Activated CD8-positive, alpha-beta T cell treated with anti-CD3 and anti-CD28 coated beads for 36 hours (primary cell): ENCODE results near the gene QPCT. TPM values are rescaled to one million over a fixed set of nuclear protein-coding genes. Genes with fewer than 3 reads are reported as not detected.

ENCODE experiments used
- ATAC-seq: fragments of 200-7000 bp; cut with Tn5 transposase; one replicate; pipeline ENCODE4 v1.10.0; 2021; ENCODE audit warnings: mild to moderate bottlenecking, moderate library complexity
- CTCF ChIA-PET: fragments of 350-600 bp; sonication (Branson Sonifier 250); formaldehyde crosslinking; loops from one replicate; lab custom pipeline; 2021; ENCODE audit warnings: antibody characterized with exemption; lab: Charles Lee
- POLR2A ChIA-PET: fragments of 350-600 bp; sonication (Branson Sonifier 250); formaldehyde crosslinking; loops from one replicate; lab custom pipeline; 2021; ENCODE audit warnings: antibody characterized with exemption; lab: Charles Lee
- DNase-seq: peaks from one replicate; pipeline ENCODE4 v3.0.0-alpha.2; 2020
- H3K27ac Mint-ChIP-seq: one replicate; pipeline ENCODE4 v1.8.0; 2021; ENCODE audit warnings: mild to moderate bottlenecking, mixed read lengths
- H3K27me3 Mint-ChIP-seq: one replicate; pipeline ENCODE4 v1.8.0; 2021; ENCODE audit warnings: mixed read lengths
- H3K36me3 Mint-ChIP-seq: one replicate; pipeline ENCODE4 v1.8.0; 2021; ENCODE audit warnings: low read depth, mixed read lengths
- H3K4me1 Mint-ChIP-seq: one replicate; pipeline ENCODE4 v1.8.0; 2021; ENCODE audit warnings: low read depth, mixed read lengths
- H3K4me3 Mint-ChIP-seq: one replicate; pipeline ENCODE4 v1.8.0; 2021; ENCODE audit warnings: mild to moderate bottlenecking, moderate library complexity, mixed read lengths
- H3K9me3 Mint-ChIP-seq: one replicate; pipeline ENCODE4 v1.8.0; 2021; ENCODE audit warnings: mixed read lengths
- CTCF ChIP-seq: fragments of 200-600 bp; IDR thresholded peaks from one replicate; pipeline ENCODE4 v1.8.0; 2022; ENCODE audit warnings: antibody characterized with exemption, mild to moderate bottlenecking
- intact Hi-C: fragments of 100-400 bp; cut with micrococcal nuclease; formaldehyde crosslinking; loops from one replicate; pipeline ENCODE4 v1.10.0; 2022
- total RNA-seq, 2 experiments: library from RNA; stranded (reverse); gene quantifications; one replicate each; pipeline ENCODE4 v1.2.3, GENCODE V29; 2021

QPCT gene
- total RNA-seq, 2 experiments from 2014 or later = 0.29 to 0.56 TPM

GRCh38 chr2:37315364-37315763 is 29.1 kb upstream of the QPCT start:
- CTCF ChIA-PET = no interaction called here
- intact Hi-C loops = no loop called here
- no peak overlapping the region for H3K4me3 Mint-ChIP-seq

GRCh38 chr2:37316181-37316580 is 28.2 kb upstream of the QPCT start:
- intact Hi-C loops = no loop called here
- H3K4me3 Mint-ChIP-seq = no peak overlapping the region
- H3K27ac Mint-ChIP-seq = no peak overlapping the region
- no peaks in the 10 kb centered on the region for H3K9me3 Mint-ChIP-seq
- H3K36me3 Mint-ChIP-seq = peaks cover 22% of the 10 kb centered on the region
- no peaks in the 10 kb centered on the region for H3K27me3 Mint-ChIP-seq
- DNase-seq = no peak
- TF ChIP-seq CTCF = no peak
- ChIA-PET POLR2A (interaction anchor here (0.6 kb wide), 1 partner anchor 1249 kb away, joined by 3 read pairs; no protein-coding TSS in a partner anchor), CTCF (no interaction called here)
- peaks cover 60% of the 10 kb centered on the region for H3K4me1 Mint-ChIP-seq
- no peak for ATAC-seq

More at GRCh38 chr2:37315364-37315763, 29.1 kb upstream of the QPCT start:
- no peak for TF ChIP-seq CTCF
- Mint-ChIP-seq H3K4me1 (peaks cover 65% of the 10 kb centered on the region), H3K9me3 (no peaks in the 10 kb centered on the region), H3K27ac (no peak overlapping the region), H3K27me3 (no peaks in the 10 kb centered on the region), H3K36me3 (peaks cover 22% of the 10 kb centered on the region)
- ATAC-seq (no peak), DNase-seq (no peak)
- POLR2A ChIA-PET = no interaction called here

- intact Hi-C loops = no loop called here
- CTCF ChIA-PET = interaction anchor here (0.8 to 4.1 kb wide), 3 partner anchors 12 to 78 kb away, joined by 4 to 15 read pairs (median 6); no protein-coding TSS in a partner anchor
- Mint-ChIP-seq H3K4me1 (peaks cover 64% of the 10 kb centered on the region), H3K4me3 (no peak overlapping the region), H3K27me3 (no peaks in the 10 kb centered on the region), H3K9me3 (no peaks in the 10 kb centered on the region), H3K27ac (no peak overlapping the region), H3K36me3 (peaks cover 27% of the 10 kb centered on the region)
- no peak for TF ChIP-seq CTCF
- peak; percentile 56 for DNase-seq
- POLR2A ChIA-PET = interaction anchor here (0.7 kb wide), 1 partner anchor 307 kb away, joined by 3 read pairs; no protein-coding TSS in a partner anchor
- peak; percentile 72 for ATAC-seq
Observed at GRCh38 chr2:37317746-37318145, 26.7 kb upstream of the QPCT start.

- DNase-seq = no peak
- Mint-ChIP-seq H3K27ac (no peak overlapping the region), H3K4me1 (peaks cover 61% of the 10 kb centered on the region), H3K27me3 (no peaks in the 10 kb centered on the region), H3K4me3 (no peak overlapping the region), H3K36me3 (peaks cover 29% of the 10 kb centered on the region), H3K9me3 (no peaks in the 10 kb centered on the region)
- ChIA-PET POLR2A (no interaction called here), CTCF (interaction anchor here (1.3 to 4.1 kb wide), 3 partner anchors 9 to 78 kb away, joined by 3 to 15 read pairs (median 6); no protein-coding TSS in a partner anchor)
- no peak for TF ChIP-seq CTCF
- peak; percentile 31 for ATAC-seq
- intact Hi-C loops = no loop called here
Observed at GRCh38 chr2:37318401-37318800, 26.0 kb upstream of the QPCT start.

GRCh38 chr2:37319754-37320609 is 24.4 kb upstream of the QPCT start:
- no peak for ATAC-seq
- no peak for DNase-seq
- no peak for TF ChIP-seq CTCF
- POLR2A ChIA-PET = interaction anchor here (0.6 kb wide), 1 partner anchor 207 kb away, joined by 3 read pairs; no protein-coding TSS in a partner anchor
- Mint-ChIP-seq H3K9me3 (no peaks in the 10 kb centered on the region), H3K4me1 (peaks cover 54% of the 10 kb centered on the region), H3K36me3 (peaks cover 29% of the 10 kb centered on the region), H3K4me3 (no peak overlapping the region), H3K27me3 (no peaks in the 10 kb centered on the region), H3K27ac (no peak overlapping the region)
- intact Hi-C loops = loop anchor here (5.0 kb wide), 1 partner anchor 72 kb away; no protein-coding TSS in a partner anchor
- CTCF ChIA-PET = interaction anchor here (0.8 to 4.1 kb wide), 3 partner anchors 13 to 76 kb away, joined by 3 to 15 read pairs (median 3); no protein-coding TSS in a partner anchor
